NCI-H510A treated with DMSO at 0.1 percent for 48 hours (cell line): Measurements from ENCODE around the gene KLHL36.

Source experiments
- DNase-seq: peaks from one replicate; lab custom pipeline; 2025; lab: John Stamatoyannopoulos, UW

KLHL36 gene

DNA sequence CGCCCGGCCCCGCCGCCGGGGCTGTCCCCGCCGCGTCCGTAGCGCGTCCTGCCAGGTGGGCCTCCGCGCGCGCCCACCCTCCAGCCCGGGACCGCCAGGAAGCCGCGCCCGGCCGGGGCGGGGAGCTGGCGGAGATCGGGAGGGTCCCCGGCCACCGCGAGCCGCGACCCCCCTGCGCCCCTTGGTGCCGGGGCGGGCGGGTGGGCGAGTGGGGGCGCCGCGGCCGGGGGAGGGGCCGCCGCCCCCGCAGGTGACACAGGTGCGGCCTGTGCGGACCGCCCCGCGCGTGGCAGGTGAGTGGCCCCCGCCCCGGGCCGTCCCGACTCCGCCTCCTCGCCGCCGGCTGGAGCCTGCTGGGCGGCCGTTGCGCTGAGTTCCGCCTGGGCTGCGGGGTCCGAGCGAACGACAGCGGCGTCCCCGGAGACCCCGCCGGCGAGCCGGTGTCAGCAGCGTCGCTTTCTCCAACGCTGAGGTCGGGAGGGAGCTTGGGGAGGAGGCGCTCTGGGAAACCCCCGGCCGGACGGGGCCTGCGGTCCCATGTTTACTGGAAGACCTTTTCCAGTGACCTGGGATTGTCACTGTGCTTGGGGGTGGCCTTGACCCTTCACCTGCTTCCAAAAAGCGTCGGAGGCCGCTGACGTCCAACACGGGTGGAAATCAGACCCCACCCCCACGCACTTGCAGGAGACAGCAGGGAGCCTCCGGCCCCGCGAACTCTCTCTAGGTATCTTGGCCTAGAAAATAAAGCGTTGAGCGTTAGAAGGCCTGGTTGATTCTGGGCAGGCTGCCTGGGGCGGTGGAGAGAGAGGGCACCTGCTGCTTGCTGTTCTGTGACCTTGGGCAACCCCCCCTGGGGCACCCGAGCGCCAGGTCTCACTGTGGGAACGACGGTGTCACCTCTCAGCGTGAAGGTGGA lies 542 bp downstream of the KLHL36 start:
- DNase-seq, result no peak

DNA sequence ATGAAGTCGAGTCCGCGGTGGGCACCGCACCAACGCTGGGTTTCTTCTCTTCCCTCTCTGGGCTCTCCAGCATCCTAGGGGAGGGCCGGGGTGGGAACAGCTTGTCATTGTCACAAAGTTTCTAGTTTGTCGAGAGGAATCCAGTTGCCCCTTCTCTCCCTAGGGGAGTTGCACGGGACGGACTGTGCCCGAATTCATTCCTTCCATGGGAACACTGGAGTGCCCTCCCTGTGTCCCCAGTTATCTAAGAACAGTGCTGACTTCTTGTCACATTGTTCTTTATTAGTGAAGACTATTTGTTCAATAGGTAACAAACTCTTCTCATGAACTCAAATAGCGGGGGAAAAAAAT lies 1.2 kb downstream of the KLHL36 start:
- DNase-seq, result no peak

DNA sequence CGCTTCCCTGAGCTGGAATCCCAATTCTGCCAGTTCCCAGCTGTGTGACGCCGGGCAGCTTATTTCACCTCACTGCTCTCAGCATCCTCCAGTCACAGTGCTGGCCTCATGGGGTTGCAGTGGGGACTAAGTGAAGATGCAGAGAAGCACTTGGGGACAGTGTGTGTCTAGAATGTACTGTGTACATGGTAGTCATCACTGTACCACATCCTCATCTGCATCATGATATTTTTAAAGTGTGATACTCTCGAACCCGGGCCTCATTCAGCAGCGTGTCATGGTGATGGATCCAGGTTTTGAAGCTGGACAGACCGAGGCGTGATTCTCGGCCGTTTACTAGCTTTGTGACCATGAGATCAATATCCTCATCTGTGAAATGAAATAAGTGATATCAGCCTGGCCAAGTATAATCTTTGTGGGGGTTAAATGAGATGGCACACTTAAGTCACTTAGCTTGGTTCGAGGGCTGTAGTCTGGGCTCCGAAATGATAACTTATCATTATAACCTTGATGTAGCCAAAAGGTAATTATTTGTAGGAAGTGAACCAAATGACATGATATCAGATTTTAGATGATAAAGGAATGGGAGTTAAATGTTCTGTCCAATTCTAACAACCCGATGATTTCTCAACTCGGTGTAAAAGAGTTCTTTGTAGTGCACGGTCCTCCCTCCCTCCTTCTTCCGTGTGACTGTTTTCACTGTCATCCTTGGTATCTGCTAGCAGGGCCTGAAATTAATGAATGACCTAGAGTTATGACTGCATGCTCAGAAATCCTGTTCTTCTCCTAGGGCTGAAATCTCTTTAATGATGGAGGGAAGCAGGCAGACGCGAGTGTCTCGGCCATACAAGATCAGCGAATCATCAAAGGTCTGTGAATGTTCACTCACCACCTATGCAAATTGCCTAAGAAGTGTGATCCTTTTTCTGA lies 2.0 kb downstream of the KLHL36 start:
- no peak for DNase-seq

DNA sequence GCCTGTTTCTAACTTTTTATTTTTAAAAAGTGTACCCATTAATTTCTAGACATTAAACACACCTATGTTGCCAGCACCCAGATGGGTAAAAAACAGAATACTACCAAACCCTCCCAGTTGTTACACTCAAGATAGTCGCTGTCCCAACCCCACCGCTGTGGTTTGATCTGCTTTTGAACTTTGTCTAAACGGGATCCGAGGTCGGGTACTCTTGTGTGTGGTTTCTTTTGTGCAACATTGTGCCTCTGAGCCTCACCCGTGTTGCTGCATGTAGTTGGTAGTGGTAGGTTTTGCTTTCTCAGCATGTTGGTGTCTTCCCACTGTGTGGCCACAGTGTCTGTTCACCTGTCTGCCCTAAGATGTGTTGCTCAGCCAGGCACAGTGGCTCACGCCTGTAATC lies 4.3 kb downstream of the KLHL36 start:
- no peak for DNase-seq

DNA sequence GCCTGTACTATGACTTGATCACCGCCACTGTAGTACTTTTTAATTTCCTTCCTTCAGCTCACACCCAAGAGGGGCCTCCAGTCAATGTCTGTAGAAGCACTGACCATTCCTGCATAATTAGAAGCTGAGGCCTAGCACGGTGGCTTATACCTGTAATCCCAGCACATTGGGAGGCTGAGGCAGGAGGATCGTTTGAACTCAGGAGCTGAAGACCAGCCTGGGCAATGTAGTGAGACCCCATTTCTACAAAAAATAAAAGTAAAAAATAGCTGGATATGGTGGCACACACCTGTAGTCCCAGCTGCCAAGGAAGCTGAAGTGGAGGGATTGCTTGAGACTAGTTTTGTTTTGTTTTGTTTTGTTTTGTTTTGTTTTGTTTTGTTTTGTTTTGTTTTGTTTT lies 5.9 kb downstream of the KLHL36 start:
- no peak for DNase-seq

DNA sequence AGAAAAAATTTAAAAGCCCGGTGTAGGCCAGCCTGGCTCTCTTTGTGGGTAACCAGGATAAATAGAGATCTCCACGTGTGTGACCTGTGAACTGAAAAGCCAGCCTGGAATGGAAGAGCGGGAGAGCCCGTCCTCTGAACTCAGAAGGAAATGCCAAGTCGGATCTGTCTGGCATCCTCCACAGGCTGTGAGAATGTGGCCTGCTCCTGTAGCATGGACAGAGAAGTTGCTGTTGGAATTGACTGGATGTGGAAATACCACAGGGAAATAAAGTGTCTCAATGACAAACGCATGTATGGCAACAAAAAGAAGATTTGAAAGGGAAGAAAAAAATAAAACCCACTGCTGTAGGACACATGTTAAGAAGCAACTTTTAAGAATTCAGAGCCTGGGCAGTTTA lies 6.7 kb downstream of the KLHL36 start:
- no peak for DNase-seq

DNA sequence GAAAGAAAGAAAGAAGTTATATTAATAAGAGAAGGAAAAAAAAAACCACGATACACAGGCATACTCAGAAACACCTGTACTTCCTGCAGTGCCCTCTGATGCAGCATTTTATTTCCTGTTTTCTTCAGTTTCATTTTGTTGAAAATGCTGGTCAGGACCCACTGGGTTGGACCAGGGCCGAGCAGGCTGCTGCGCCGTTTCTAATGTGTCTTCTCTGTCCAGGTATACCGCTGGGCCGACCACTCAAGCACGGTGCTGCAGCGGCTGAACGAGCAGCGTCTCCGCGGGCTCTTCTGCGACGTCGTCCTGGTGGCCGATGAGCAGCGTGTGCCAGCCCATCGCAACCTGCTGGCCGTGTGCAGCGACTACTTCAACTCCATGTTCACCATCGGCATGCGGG lies 8.3 kb downstream of the KLHL36 start:
- DNase-seq, result no peak

DNA sequence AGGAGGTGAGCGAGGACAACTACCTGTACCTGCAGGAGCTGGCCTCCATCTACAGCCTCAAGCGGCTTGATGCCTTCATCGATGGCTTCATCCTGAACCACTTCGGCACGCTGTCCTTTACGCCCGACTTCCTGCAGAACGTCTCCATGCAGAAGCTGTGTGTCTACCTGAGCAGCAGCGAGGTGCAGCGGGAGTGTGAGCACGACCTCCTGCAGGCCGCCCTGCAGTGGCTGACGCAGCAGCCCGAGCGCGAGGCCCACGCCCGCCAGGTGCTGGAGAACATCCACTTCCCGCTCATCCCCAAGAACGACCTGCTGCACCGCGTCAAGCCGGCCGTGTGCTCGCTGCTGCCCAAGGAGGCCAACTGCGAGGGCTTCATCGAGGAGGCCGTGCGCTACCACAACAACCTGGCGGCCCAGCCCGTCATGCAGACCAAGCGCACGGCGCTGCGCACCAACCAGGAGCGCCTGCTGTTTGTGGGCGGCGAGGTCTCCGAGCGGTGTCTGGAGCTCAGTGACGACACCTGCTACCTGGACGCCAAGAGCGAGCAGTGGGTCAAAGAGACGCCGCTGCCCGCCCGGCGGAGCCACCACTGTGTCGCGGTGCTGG lies 9.0 kb downstream of the KLHL36 start:
- no peak for DNase-seq

DNA sequence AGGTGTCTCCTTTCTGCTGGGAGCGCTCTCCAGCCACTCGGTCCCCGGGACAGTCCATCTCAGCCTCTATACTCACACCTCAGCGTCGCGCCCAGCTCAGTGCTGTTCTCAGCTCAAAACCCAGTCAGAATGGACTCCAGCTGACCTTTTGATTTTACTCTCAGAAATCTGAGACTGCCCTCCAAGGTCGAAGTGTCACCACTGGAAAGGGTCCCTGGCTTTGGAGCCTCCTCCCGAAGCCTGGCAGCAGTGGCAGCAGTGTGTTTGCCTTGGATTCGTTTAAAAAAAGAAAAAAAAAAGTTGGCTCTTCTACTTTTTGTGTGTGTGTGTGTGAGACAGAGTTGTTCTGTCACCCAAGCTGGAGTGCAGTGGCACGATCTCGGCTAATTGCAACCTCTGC lies 10.4 kb downstream of the KLHL36 start:
- no peak for DNase-seq

DNA sequence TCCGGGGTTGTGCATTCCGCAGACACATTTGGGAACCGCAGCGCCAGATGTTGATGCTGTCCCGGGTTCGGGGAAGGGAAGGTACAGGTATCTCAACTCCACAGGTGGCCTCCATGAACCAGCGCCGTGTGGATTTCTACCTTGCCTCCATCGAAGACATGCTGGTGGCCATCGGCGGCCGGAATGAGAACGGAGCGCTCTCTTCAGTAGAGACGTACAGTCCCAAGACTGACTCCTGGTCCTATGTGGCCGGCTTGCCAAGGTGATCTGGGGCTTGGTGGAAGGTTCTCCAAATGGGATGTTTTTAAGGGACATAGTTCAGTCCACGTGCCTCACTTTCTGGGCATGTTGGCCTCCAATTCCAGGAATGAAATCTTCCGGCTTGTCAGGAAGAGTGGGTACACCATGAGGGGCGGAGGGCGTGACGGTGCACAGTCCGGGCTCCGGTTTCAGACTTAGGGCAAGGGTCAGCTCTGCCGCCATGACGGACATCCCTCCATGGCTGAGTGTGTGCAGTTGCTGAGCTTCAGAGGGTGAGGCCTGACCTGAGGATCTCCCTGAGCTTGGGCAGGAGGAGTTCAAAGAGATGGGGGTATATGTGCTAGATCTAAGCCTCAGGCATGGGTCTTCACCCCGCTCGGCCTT lies 11.5 kb downstream of the KLHL36 start:
- DNase-seq, result no peak

DNA sequence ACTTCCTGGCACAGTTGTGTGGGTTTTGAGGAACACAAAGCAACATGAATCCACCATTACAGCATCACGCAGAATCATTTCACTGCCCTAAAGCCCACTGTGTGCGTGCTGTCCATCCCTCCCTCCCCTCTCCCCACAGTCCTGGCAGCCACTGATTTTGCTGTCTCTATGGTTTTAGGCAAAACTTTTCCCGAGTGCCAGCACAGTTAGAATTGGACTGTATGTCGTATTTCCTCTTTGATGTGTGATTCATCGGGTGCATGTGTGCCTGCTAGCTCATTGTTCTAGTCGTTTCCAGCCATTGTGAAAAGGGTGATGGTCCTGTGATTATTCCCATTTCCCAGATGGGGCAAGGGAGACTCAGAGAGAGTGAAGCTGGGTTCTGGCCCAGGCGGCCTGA lies 12.7 kb downstream of the KLHL36 start:
- no peak for DNase-seq

DNA sequence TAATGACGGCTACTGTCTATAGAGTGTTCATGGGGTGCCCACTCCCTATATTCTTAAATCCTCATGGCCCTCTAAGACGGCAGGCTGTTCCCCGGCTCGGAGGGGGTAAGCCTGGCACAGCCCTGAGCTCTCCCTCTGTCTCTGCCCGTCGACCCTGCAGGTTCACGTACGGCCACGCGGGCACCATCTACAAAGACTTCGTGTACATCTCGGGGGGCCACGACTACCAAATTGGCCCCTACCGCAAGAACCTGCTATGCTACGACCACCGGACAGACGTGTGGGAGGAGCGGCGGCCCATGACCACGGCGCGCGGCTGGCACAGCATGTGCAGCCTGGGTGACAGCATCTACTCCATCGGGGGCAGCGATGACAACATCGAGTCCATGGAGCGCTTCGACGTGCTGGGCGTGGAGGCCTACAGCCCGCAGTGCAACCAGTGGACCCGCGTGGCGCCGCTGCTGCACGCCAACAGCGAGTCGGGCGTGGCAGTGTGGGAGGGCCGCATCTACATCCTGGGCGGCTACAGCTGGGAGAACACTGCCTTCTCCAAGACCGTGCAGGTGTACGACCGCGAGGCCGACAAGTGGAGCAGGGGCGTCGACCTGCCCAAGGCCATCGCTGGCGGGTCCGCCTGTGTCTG lies 13.2 kb downstream of the KLHL36 start:
- DNase-seq, result no peak

DNA sequence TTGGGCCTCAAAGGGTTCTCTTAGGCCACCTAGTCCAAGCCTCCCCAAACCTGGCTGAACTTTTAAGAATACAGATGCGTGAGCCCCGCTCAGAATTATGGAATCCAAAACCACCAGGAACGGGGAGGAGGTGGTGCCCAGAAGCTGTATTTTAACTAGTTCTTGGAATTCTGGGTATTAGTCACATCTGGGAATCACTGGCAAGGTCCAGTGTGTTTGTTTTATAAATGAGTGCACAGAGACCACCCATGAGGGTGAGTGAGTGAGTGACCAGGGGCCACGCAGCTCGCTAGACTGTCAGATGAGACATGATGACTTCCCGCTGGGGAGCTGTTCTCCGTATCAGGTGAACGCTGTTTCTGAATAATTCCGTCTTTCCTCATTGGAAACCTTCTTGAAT lies 14.2 kb downstream of the KLHL36 start:
- no peak for DNase-seq

DNA sequence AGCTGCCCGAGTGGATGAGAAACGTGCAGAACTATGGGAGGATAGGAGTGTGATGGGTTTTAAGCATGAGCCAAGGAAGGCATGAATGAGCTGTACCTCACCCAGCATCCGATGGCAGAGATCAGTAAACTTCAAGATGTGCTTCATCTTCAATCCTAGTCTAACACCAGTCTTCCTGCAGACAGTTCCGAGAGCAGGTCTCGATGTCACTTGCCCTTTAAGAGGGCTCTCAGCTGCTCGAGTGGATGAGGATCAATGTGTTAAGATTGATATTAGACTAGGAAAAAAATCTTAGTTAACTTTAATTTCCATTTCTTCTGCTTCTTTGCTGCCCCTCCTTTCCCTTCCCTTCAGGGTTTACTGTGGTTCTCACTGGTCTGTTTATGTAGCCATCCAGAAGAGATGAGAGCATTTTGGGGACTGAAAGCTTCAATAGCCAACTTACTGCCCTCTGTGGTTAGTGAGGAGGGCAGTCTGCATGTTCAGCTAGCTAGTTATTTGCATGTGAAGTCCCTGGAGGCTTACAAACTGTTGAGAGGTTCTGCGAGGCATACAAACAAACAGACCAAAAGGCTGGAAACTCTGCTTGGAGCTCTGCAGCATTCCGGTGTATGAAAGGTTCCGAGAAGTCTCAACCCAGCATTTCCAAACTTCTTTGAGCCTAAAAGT lies 15.3 kb downstream of the KLHL36 start:
- no peak for DNase-seq

DNA sequence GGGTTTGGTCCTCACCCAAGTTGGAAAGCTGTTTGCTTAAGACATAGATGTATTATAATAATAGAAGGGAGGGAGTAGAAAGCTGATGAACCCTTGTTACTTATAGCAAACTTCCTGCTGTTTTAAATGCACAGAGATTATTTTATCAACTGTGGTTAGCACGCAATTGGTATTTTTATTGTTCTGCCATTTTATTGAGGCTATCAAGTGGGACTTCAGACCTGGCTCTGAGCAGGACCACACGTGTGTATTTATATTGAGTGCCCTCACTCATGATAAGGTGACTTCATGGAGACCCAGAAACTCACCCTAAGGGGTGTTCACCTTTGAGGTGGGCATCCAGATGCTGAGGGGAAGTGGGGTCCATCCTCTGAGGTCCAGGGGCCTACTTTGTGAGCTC lies 17.0 kb downstream of the KLHL36 start:
- no peak for DNase-seq

DNA sequence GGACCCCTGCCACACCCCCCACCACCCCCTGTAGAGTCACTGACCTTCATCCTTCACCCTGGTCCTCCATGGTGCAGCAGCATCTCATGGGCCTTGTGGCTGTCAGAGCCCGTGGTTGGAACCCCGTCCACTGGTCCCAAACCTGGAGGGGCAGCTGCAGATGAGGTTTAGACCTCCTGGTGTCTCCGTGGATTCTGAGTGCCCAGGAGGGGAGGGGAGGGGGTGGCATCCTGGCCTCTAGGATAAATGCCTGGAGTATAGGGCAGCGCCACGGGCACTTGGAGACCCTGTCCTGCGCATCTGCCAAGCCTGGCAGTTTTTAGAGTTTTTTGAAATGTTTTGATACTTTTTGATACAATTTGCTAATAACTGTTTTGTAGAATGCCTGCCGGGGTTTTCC lies 17.5 kb downstream of the KLHL36 start:
- DNase-seq, result no peak

DNA sequence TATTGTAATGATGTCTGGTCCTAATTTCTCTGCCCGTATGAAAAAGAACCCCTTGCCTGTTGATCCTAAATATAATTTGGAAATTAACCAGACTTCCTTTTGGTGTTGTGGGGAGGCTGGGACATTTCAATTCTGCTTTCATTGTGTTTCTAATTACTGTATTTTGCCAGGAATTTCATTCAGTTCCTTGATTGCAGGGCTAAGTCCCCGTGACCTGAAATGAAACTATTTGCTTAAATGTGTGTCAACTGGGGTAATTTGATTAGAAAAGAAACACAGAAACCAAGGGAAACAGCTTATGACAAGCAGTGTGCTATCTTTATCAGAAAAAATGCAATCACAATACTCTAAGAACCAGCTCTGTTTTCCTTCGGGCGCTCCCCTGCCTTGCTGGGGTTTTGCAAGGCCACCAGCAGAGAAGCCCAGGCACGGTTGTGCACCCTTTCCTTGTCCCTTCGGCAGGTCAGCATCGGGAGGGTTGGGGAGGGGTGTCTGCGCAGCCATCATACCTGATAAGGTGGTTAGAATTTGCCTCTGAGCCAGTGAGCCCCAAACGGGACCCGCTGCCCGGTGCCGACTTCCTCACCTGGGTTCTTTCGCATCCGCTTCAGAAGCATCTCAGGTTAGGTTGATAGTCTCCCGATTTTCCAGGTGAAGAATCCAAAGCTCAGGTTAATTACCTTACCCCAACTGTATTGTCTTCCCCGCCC lies 19.4 kb downstream of the KLHL36 start:
- DNase-seq, result no peak

DNA sequence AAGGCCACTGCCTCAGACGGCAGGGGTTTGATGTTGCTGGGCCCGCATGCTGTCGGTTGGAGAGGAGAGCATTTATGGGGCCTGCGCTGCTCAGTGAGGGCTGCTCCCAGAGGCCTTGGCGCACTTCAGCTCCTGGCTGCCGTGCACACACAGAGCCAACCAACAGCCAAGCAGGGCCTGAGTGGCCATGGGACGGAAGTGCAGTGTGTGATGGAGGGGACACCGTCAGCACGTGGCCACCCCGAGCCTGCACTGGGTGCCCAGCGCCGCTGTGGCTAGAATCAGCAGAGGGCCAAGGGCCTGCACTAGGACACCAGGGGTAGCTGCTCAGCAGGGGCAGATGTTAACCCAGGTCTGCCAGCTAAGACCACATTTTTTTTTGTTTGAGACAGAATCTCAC lies 21.8 kb downstream of the KLHL36 start:
- no peak for DNase-seq

DNA sequence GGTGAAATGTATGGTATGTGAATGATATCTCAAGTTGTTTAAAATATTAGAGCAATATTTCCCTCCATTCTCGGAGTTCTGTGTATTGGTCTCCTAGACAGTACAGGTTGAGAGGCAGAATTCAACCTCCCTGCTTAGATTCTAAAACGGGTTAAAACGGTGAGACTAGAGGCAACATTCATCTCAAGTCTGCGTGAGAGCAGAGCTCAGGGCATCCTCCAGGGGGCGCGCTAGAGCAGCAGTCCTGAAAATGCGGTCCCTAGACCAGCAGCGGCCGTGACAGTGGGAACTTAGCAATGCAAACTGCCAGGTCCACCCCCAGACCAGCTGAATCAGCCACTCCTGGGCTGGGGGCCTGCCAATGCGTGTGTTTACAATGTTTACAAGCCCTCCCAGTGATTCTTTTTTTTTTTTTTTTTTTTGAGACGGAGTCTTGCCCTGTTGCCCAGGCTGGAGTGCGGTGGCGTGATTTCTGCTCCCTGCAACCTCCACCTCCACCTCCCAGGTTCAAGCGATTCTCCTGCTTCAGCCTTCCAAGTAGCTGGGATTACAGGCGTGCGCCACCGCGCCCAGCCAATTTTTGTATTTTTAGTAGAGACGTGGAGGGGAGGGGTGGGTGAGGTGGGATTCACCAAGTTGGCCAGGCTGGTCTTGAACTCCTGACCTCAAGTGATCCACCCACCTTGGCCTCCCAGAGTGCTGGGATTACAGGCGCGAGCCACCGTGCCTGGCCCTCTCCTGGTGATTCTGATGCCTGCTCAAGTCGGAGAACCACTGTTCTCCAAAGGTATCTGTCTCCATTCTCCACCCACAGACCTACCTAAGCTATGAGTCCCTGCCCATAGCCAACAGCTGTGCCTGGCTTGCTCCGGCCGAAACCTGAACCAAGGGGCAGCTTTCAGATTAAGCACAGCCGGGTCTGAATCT lies 24.2 kb downstream of the KLHL36 start:
- peak; percentile 78 for DNase-seq

DNA sequence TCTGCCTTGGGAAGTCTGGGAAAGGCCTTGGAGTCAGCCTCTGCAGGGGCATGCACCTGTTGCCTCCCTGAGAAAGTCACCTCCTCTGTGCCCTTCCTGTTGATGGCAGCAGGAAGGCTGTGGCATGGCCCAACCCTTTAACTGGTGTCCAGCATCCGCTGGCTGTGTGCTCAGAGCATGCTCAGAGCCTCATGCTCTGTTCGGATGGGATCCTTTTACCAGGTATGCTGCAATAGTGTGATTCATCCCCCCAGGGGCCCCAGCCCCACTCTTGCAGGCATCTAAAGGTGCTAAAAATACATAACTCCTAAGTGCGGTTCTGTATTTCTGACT lies 24.9 kb downstream of the KLHL36 start:
- DNase-seq, result no peak
